ENCODE results near the gene TEX54. TPM values are rescaled to one million over a fixed set of nuclear protein-coding genes. Genes with fewer than 3 reads are reported as not detected.

TEX54 gene
- total RNA-seq, 1 donor: not detected

GRCh38 chr11:62796281-62796680 lies 36.4 kb downstream of the TEX54 start:
- Histone ChIP-seq H3K4me1 (ENCODE audit: insufficient read depth, low read length) (peaks cover 6% of the 10 kb centered on the region), H3K4me2 (ENCODE audit: insufficient read depth, low read length) (no peak overlapping the region), H2AFZ (ENCODE audit: low read length) (no peak overlapping the region), H4K20me1 (ENCODE audit: insufficient read depth, low read length) (peaks cover 10% of the 10 kb centered on the region), H3K4me3 (ENCODE audit: insufficient read depth, low read length) (no peak overlapping the region), H3K27me3 (ENCODE audit: insufficient read depth, low read length) (no peaks in the 10 kb centered on the region), H3K9me3 (ENCODE audit: low read depth, low read length) (no peaks in the 10 kb centered on the region), H3K36me3 (ENCODE audit: insufficient read depth, low read length) (peaks cover 89% of the 10 kb centered on the region), H3K27ac (ENCODE audit: low read depth, low read length) (no peak overlapping the region), H3K79me2 (ENCODE audit: insufficient read depth, low read length) (peaks cover 9% of the 10 kb centered on the region)
- no peak for DNase-seq (ENCODE audit: insufficient read length, low spot score, missing footprints)
- TF ChIP-seq CTCF (IDR thresholded peaks at IDR 0.05; ENCODE audit: extremely low read depth, low read depth, low read length): no peak

- H3K27ac ChIP-seq (ENCODE audit: low read depth, low read length): no peak overlapping the region
These were observed 38.4 kb downstream of the TEX54 start for GRCh38 chr11:62794201-62794775.

GRCh38 chr11:62792202-62792575 lies 40.5 kb downstream of the TEX54 start:
- H3K27ac ChIP-seq (ENCODE audit: low read depth, low read length): peak overlapping the region; percentile 77
- H4K20me1 ChIP-seq (ENCODE audit: insufficient read depth, low read length): peaks cover 18% of the 10 kb centered on the region
- no peak for TF ChIP-seq CTCF (IDR thresholded peaks at IDR 0.05; ENCODE audit: extremely low read depth, low read depth, low read length)
- peak overlapping the region; percentile 73 for H3K4me2 ChIP-seq (ENCODE audit: insufficient read depth, low read length)
- peaks cover 36% of the 10 kb centered on the region for H3K79me2 ChIP-seq (ENCODE audit: insufficient read depth, low read length)
- H3K9me3 ChIP-seq (ENCODE audit: low read depth, low read length): no peaks in the 10 kb centered on the region
- no peak for DNase-seq (ENCODE audit: insufficient read length, low spot score, missing footprints)
- no peaks in the 10 kb centered on the region for H3K27me3 ChIP-seq (ENCODE audit: insufficient read depth, low read length)
- peak overlapping the region; percentile 96 for H3K4me3 ChIP-seq (ENCODE audit: insufficient read depth, low read length)
- H3K36me3 ChIP-seq (ENCODE audit: insufficient read depth, low read length): peaks cover 67% of the 10 kb centered on the region
- H2AFZ ChIP-seq (ENCODE audit: low read length): no peak overlapping the region
- peaks cover 29% of the 10 kb centered on the region for H3K4me1 ChIP-seq (ENCODE audit: insufficient read depth, low read length)

More at GRCh38 chr11:62794201-62794775, 38.4 kb downstream of the TEX54 start:
- no peak overlapping the region for H2AFZ ChIP-seq (ENCODE audit: low read length)
- H3K36me3 ChIP-seq (ENCODE audit: insufficient read depth, low read length): peaks cover 80% of the 10 kb centered on the region
- H3K4me2 ChIP-seq (ENCODE audit: insufficient read depth, low read length): no peak overlapping the region
- no peak overlapping the region for H3K4me3 ChIP-seq (ENCODE audit: insufficient read depth, low read length)
- peaks cover 12% of the 10 kb centered on the region for H4K20me1 ChIP-seq (ENCODE audit: insufficient read depth, low read length)
- H3K4me1 ChIP-seq (ENCODE audit: insufficient read depth, low read length): peaks cover 16% of the 10 kb centered on the region
- H3K79me2 ChIP-seq (ENCODE audit: insufficient read depth, low read length): peaks cover 23% of the 10 kb centered on the region
- H3K9me3 ChIP-seq (ENCODE audit: low read depth, low read length): no peaks in the 10 kb centered on the region
- H3K27me3 ChIP-seq (ENCODE audit: insufficient read depth, low read length): no peaks in the 10 kb centered on the region
- DNase-seq (ENCODE audit: insufficient read length, low spot score, missing footprints): no peak
- TF ChIP-seq CTCF (IDR thresholded peaks at IDR 0.05; ENCODE audit: extremely low read depth, low read depth, low read length): no peak

- peak within 1 kb of the TSS; percentile 73 for H3K4me2 ChIP-seq (ENCODE audit: insufficient read depth, low read length)
- peak; percentile 98 for DNase-seq (ENCODE audit: insufficient read length, low spot score, missing footprints)
- H3K4me3 ChIP-seq (ENCODE audit: insufficient read depth, low read length): peak within 1 kb of the TSS; percentile 96
- peaks cover 63% of the 10 kb centered on the region for H3K36me3 ChIP-seq (ENCODE audit: insufficient read depth, low read length)
- no peak for TF ChIP-seq CTCF (IDR thresholded peaks at IDR 0.05; ENCODE audit: extremely low read depth, low read depth, low read length)
- peaks cover 36% of the 10 kb centered on the region for H3K79me2 ChIP-seq (ENCODE audit: insufficient read depth, low read length)
- H4K20me1 ChIP-seq (ENCODE audit: insufficient read depth, low read length): peaks cover 18% of the 10 kb centered on the region
- peaks cover 29% of the 10 kb centered on the region for H3K4me1 ChIP-seq (ENCODE audit: insufficient read depth, low read length)
- no peaks in the 10 kb centered on the region for H3K9me3 ChIP-seq (ENCODE audit: low read depth, low read length)
- H3K27ac ChIP-seq (ENCODE audit: low read depth, low read length): peak within 1 kb of the TSS; percentile 77
- H2AFZ ChIP-seq (ENCODE audit: low read length): peak within 1 kb of the TSS; percentile 73
- H3K27me3 ChIP-seq (ENCODE audit: insufficient read depth, low read length): no peaks in the 10 kb centered on the region
These were observed 41.0 kb downstream of the TEX54 start, which contains the start of gene TMEM223 for GRCh38 chr11:62791501-62792201. Gene TMEM223 (minus strand): TSS chr11:62792006. CDS start chr11:62791994, 12 bp downstream.
